Caco-2 (cell line): ENCODE measurements around the gene MSANTD4. TPM values are rescaled to one million over a fixed set of nuclear protein-coding genes. Genes with fewer than 3 reads are reported as not detected.

Source experiments
- total RNA-seq: library from RNA; stranded (reverse); gene quantifications from 2 replicates; pipeline ENCODE4 v1.2.3, GENCODE V29; 2022

MSANTD4 gene
- total RNA-seq, 1 experiment from 2014 or later: 25.7 TPM

Other genes starting within 250 kb of the MSANTD4 start
- 3.2 and 5.6 TPM in 2 replicates for gene KBTBD3, start 55.1 kb upstream of the MSANTD4 start, total RNA-seq
- 64.8 and 70.4 TPM in 2 replicates for gene AASDHPPT, start 55.4 kb upstream of the MSANTD4 start, total RNA-seq